Esophagus muscularis mucosa (tissue), 3 donors: ENCODE measurements around the gene TMEM51.

Experiments
- POLR2A ChIP-seq: fragments of 450-650 bp; IDR thresholded peaks from one replicate; pipeline ENCODE4 v1.6.1; 2017; ENCODE audit warnings: antibody characterized with exemption, moderate library complexity, mild to moderate bottlenecking, low read depth
- TF ChIP-seq, protein P1 (sequence below), 3 experiments: fragments of 200-600 bp in 2 of 3; fragments of 450-650 bp in 1 of 3; sonication (generic) in 2 of 3; IDR thresholded peaks; one replicate each; pipeline ENCODE4 v1.5.1; 2017 to 2019; ENCODE audit warnings: antibody characterized with exemption in 3 of 3, mild to moderate bottlenecking in 2 of 3, moderate library complexity in 1 of 3

- TF ChIP-seq, protein P1, sequence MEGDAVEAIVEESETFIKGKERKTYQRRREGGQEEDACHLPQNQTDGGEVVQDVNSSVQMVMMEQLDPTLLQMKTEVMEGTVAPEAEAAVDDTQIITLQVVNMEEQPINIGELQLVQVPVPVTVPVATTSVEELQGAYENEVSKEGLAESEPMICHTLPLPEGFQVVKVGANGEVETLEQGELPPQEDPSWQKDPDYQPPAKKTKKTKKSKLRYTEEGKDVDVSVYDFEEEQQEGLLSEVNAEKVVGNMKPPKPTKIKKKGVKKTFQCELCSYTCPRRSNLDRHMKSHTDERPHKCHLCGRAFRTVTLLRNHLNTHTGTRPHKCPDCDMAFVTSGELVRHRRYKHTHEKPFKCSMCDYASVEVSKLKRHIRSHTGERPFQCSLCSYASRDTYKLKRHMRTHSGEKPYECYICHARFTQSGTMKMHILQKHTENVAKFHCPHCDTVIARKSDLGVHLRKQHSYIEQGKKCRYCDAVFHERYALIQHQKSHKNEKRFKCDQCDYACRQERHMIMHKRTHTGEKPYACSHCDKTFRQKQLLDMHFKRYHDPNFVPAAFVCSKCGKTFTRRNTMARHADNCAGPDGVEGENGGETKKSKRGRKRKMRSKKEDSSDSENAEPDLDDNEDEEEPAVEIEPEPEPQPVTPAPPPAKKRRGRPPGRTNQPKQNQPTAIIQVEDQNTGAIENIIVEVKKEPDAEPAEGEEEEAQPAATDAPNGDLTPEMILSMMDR (IDR thresholded peaks at IDR 0.05) = no peak
- TF ChIP-seq POLR2A = no peak
These were observed 11.5 kb upstream of the TMEM51 start for GRCh38 chr1:15141935-15142539.
